Endothelial cell of umbilical vein (primary cell): ENCODE data around the gene GLCE. TPM values are rescaled to one million over a fixed set of nuclear protein-coding genes. Genes with fewer than 3 reads are reported as not detected.

Source experiments
- BruUV-seq: library from RNA; stranded (reverse); fragments of 400-500 nt; replicated peaks from 2 replicates; lab custom pipeline; 2021; lab: Mats Ljungman, UMichigan
- CTCF ChIA-PET: fragments of 300-600, 350-600 bp; sonication (Branson Sonifier 250); formaldehyde crosslinking; loops from one replicate; lab custom pipeline; 2021; ENCODE audit warnings: antibody characterized with exemption, inconsistent platforms; lab: Charles Lee
- POLR2A ChIA-PET: fragments of 300-600, 350-600 bp; sonication (Branson Sonifier 250); formaldehyde crosslinking; loops from one replicate; lab custom pipeline; 2021; ENCODE audit warnings: antibody characterized with exemption, inconsistent platforms; lab: Charles Lee
- DNase-seq: peaks from one replicate; pipeline ENCODE4 v3.0.0-alpha.2; 2011; ENCODE audit warnings: low read depth, low spot score
- FAIRE-seq: peaks from 2 replicates; lab custom pipeline; 2011; peaks lifted over from hg19 to GRCh38; lab: Jason Lieb, UNC
- H2AFZ ChIP-seq: 2 replicates; pipeline ENCODE4 v1.6.0; 2012; ENCODE audit warnings: low read depth, low read length, control low read depth, inconsistent platforms
- H3K27ac ChIP-seq: 2 replicates; pipeline ENCODE4 v1.5.1; 2011; ENCODE audit warnings: low read depth, mild to moderate bottlenecking, control low read depth, low read length, moderate library complexity; ENCODE audit not compliant: insufficient read depth
- H3K27me3 ChIP-seq, 2 experiments: 2 replicates each; pipeline versions ENCODE4 v1.6.0 to v1.6.1; 2011; ENCODE audit warnings: low read length in 2 of 2, mixed read lengths in 1 of 2; ENCODE audit not compliant: control insufficient read depth in 2 of 2, insufficient read depth in 2 of 2
- H3K36me3 ChIP-seq, 2 experiments: 2 replicates in 1 of 2; 3 replicates in 1 of 2; pipeline ENCODE4 v1.5.1; 2011; ENCODE audit warnings: low read length in 2 of 2, mild to moderate bottlenecking in 1 of 2, moderate library complexity in 1 of 2; ENCODE audit not compliant: control insufficient read depth in 2 of 2, insufficient read depth in 2 of 2; ENCODE audit errors: extremely low read depth in 1 of 2
- H3K4me1 ChIP-seq: 3 replicates; pipeline ENCODE4 v1.5.1; 2011; ENCODE audit warnings: mild to moderate bottlenecking, low read length; ENCODE audit not compliant: control insufficient read depth, insufficient read depth; ENCODE audit errors: extremely low read depth
- H3K4me2 ChIP-seq: 2 replicates; pipeline ENCODE4 v1.6.1; 2011; ENCODE audit warnings: low read length, control low read depth, mixed read lengths; ENCODE audit not compliant: insufficient read depth
- H3K4me3 ChIP-seq, 3 experiments: fragments of 200-600 bp in 1 of 3; sonication (generic), shearing (Covaris generic) in 1 of 3; replicated peaks in 1 of 3; 2 replicates each; pipeline ENCODE4 v1.5.1; 2011 to 2016; ENCODE audit warnings: control low read depth in 3 of 3, low read length in 3 of 3, mild to moderate bottlenecking in 2 of 3, inconsistent platforms in 1 of 3, low read depth in 1 of 3, moderate library complexity in 1 of 3; ENCODE audit not compliant: insufficient read depth in 1 of 3
- H3K79me2 ChIP-seq: 2 replicates; pipeline ENCODE4 v1.6.0; 2012; ENCODE audit warnings: low read length, inconsistent platforms; ENCODE audit not compliant: control insufficient read depth, insufficient read depth
- H3K9ac ChIP-seq: replicated peaks from 2 replicates; pipeline ENCODE3; 2011; ENCODE audit warnings: low read length, control low read depth; ENCODE audit not compliant: insufficient read depth; ENCODE audit errors: extremely low read depth
- H3K9me1 ChIP-seq: replicated peaks from 3 replicates; pipeline ENCODE4 v1.6.0; 2011; ENCODE audit warnings: mild to moderate bottlenecking, low read length; ENCODE audit not compliant: control insufficient read depth, insufficient read depth; ENCODE audit errors: extremely low read depth
- H3K9me3 ChIP-seq: replicated peaks from 2 replicates; pipeline ENCODE4 v1.5.1; 2012; ENCODE audit warnings: low read length, inconsistent platforms; ENCODE audit not compliant: control insufficient read depth, insufficient read depth
- H4K20me1 ChIP-seq: replicated peaks from 2 replicates; pipeline ENCODE3; 2011; ENCODE audit warnings: mild to moderate bottlenecking, low read length; ENCODE audit not compliant: control insufficient read depth, insufficient read depth; ENCODE audit errors: extremely low read depth
- EZH2 ChIP-seq: IDR thresholded peaks from 2 replicates; pipeline ENCODE4 v1.6.1; 2012; ENCODE audit warnings: borderline replicate concordance, low read depth, mild to moderate bottlenecking, moderate library complexity, low read length, inconsistent platforms; ENCODE audit not compliant: severe bottlenecking
- FOS ChIP-seq: IDR thresholded peaks from 2 replicates; pipeline ENCODE4 v1.6.1; 2011; ENCODE audit warnings: mild to moderate bottlenecking, low read length, moderate library complexity, borderline replicate concordance; ENCODE audit not compliant: insufficient read depth
- GATA2 ChIP-seq: IDR thresholded peaks from 2 replicates; pipeline ENCODE4 v1.7.0; 2011; ENCODE audit warnings: low read depth, mild to moderate bottlenecking, moderate library complexity, mixed read lengths, low read length; ENCODE audit not compliant: insufficient read length, insufficient read depth
- JUN ChIP-seq: IDR thresholded peaks from 2 replicates; pipeline ENCODE4 v1.6.1; 2011; ENCODE audit warnings: borderline replicate concordance, low read depth; ENCODE audit not compliant: insufficient read length, insufficient read depth
- MYC ChIP-seq: IDR thresholded peaks from one replicate; pipeline ENCODE4 v1.6.1; 2011; ENCODE audit warnings: mild to moderate bottlenecking, low read depth, low read length
- POLR2A ChIP-seq: IDR thresholded peaks from 2 replicates; pipeline ENCODE4 v1.6.1; 2012; ENCODE audit warnings: low read depth, mild to moderate bottlenecking, control low read depth, low read length
- POLR2AphosphoS5 ChIP-seq: IDR thresholded peaks from 2 replicates; pipeline ENCODE4 v1.6.1; 2012; ENCODE audit warnings: low read depth, mild to moderate bottlenecking, control low read depth, low read length, moderate library complexity; ENCODE audit not compliant: insufficient read depth
- dilution Hi-C: fragments of 300-500 bp; cut with MboI; formaldehyde crosslinking; loops from one replicate; pipeline ENCODE4 v1.15.0; 2019; ENCODE audit warnings: low sequenced_read_pairs; ENCODE audit not compliant: extremely low pct_ligation_motif_present
- intact Hi-C: fragments of 100-400 bp; cut with micrococcal nuclease; formaldehyde crosslinking; loops from one replicate; pipeline ENCODE4 v1.10.0; 2022
- polyA plus RNA-seq, 4 experiments: library from polyadenylated mRNA; depleted of rRNA in 3 of 4; stranded (reverse) in 3 of 4; unstranded in 1 of 4; fragments of >200 nt; gene quantifications; 2 replicates each; pipeline versions ENCODE4 v1.2.1 to v1.2.3, GENCODE V29; 2011 to 2012; ENCODE audit warnings: missing spikeins in 1 of 4
- total RNA-seq: library from RNA; stranded (reverse); gene quantifications from 2 replicates; pipeline ENCODE4 v1.2.3, GENCODE V29; 2021
- TF ChIP-seq, protein P1 (sequence below), 2 donors: IDR thresholded peaks; 1 replicate in 1 of 2; 2 replicates in 1 of 2; pipeline ENCODE4 v1.5.1; 2011; ENCODE audit warnings: low read length in 2 of 2, mild to moderate bottlenecking in 2 of 2, moderate library complexity in 2 of 2, control low read depth in 1 of 2, inconsistent platforms in 1 of 2, low read depth in 1 of 2; ENCODE audit not compliant: insufficient read depth in 1 of 2; ENCODE audit errors: extremely low read depth in 1 of 2
- TF ChIP-seq, protein P2 (sequence below): IDR thresholded peaks from 2 replicates; pipeline ENCODE4 v1.6.1; 2011; ENCODE audit not compliant: insufficient read depth, insufficient read length

GLCE gene
- total and polyA plus RNA-seq, 2 donors (not counting 3 experiments of a cell fraction or from before 2014, with no cell fraction given): 48.1 to 86.6 TPM

DNA sequence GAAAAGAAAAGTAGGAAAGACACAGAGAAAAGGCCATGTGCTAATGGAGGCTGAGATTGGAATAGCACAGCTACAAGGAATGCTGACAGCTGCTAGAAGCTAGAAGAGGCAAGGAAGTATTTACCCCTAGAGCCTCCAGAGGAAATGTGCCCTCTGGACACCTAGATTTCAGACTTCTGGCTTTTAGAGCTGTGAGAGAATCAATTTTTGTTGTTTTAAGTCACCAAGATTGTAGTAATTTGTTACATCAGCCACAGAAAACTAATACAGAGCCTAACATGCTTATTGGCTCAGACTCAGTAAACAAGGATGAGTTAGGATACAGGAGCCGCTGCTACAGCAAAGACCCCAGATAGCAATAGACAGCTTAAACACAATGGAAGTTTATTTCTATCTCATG is 33.1 kb upstream of the GLCE start:
- Histone ChIP-seq H3K36me3 (no peaks in the 10 kb centered on the region), H3K9me1 (no peaks in the 10 kb centered on the region), H3K9ac (no peak overlapping the region), H3K4me1 (no peaks in the 10 kb centered on the region), H3K4me2 (no peak overlapping the region), H3K27ac (no peak overlapping the region), H3K4me3 (no peak overlapping the region), H4K20me1 (no peaks in the 10 kb centered on the region), H3K27me3 (no peaks in the 10 kb centered on the region), H3K9me3 (no peaks in the 10 kb centered on the region), H3K79me2 (no peaks in the 10 kb centered on the region), H2AFZ (no peak overlapping the region)
- dilution Hi-C loops: no loop called here
- DNase-seq (no peak), FAIRE-seq (no peak)
- ChIA-PET CTCF (no interaction called here), POLR2A (no interaction called here)
- TF ChIP-seq POLR2AphosphoS5 (no peak), MYC (no peak), JUN (no peak), GATA2 (no peak), FOS (no peak), EZH2 (no peak), POLR2A (no peak)
- TF ChIP-seq, protein P1, sequence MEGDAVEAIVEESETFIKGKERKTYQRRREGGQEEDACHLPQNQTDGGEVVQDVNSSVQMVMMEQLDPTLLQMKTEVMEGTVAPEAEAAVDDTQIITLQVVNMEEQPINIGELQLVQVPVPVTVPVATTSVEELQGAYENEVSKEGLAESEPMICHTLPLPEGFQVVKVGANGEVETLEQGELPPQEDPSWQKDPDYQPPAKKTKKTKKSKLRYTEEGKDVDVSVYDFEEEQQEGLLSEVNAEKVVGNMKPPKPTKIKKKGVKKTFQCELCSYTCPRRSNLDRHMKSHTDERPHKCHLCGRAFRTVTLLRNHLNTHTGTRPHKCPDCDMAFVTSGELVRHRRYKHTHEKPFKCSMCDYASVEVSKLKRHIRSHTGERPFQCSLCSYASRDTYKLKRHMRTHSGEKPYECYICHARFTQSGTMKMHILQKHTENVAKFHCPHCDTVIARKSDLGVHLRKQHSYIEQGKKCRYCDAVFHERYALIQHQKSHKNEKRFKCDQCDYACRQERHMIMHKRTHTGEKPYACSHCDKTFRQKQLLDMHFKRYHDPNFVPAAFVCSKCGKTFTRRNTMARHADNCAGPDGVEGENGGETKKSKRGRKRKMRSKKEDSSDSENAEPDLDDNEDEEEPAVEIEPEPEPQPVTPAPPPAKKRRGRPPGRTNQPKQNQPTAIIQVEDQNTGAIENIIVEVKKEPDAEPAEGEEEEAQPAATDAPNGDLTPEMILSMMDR (IDR thresholded peaks at IDR 0.05; ENCODE audit: extremely low read depth in 1 of 2, insufficient read depth in 1 of 2, low read depth in 1 of 2, low read length in 2 of 2): no peak
- TF ChIP-seq, protein P2, sequence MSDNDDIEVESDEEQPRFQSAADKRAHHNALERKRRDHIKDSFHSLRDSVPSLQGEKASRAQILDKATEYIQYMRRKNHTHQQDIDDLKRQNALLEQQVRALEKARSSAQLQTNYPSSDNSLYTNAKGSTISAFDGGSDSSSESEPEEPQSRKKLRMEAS: no peak
- no TSS peak for BruUV-seq
- intact Hi-C loops: no loop called here
